CD4-positive, CD25-positive, alpha-beta regulatory T cell (primary cell): ENCODE data around the gene PRSS21. TPM values are rescaled to one million over a fixed set of nuclear protein-coding genes. Genes with fewer than 3 reads are reported as not detected.

Source experiments
- ATAC-seq, 2 donors: fragments of 150-1000 bp; cut with Tn5 transposase; one replicate each; pipeline ENCODE4 v1.10.0; 2021; ENCODE audit warnings: low read depth in 2 of 2, moderate number of reproducible peaks in 2 of 2, moderate library complexity in 1 of 2
- DNase-seq, 3 donors: peaks; one replicate each; pipeline versions ENCODE4 v3.0.0 to v3.0.0-alpha.2; 2012 to 2022; ENCODE audit warnings: mixed read lengths in 1 of 3
- H3K27ac ChIP-seq: one replicate; pipeline ENCODE4 v1.7.0; 2013; ENCODE audit warnings: mild to moderate bottlenecking, low read length; ENCODE audit not compliant: insufficient read depth, poor library complexity, severe bottlenecking
- H3K27me3 ChIP-seq: one replicate; pipeline ENCODE4 v1.7.0; 2013; ENCODE audit warnings: low read length; ENCODE audit not compliant: control insufficient read depth, insufficient read depth
- H3K36me3 ChIP-seq: one replicate; pipeline ENCODE4 v1.7.0; 2013; ENCODE audit warnings: mild to moderate bottlenecking, low read length, moderate library complexity; ENCODE audit not compliant: control insufficient read depth, insufficient read depth
- H3K4me1 ChIP-seq: 2 replicates; pipeline ENCODE4 v1.7.0; 2013; ENCODE audit warnings: mild to moderate bottlenecking, low read length; ENCODE audit not compliant: insufficient read depth, control insufficient read depth, poor library complexity, severe bottlenecking
- H3K4me3 ChIP-seq: one replicate; pipeline ENCODE4 v1.7.0; 2013; ENCODE audit warnings: low read depth, mild to moderate bottlenecking, low read length, moderate library complexity
- H3K9me3 ChIP-seq, 2 experiments: 1 replicate in 1 of 2; 2 replicates in 1 of 2; pipeline ENCODE4 v1.7.0; 2013; ENCODE audit warnings: low read length in 2 of 2, mild to moderate bottlenecking in 1 of 2, moderate library complexity in 1 of 2; ENCODE audit not compliant: control insufficient read depth in 2 of 2
- H3K27ac Mint-ChIP-seq, 3 donors: one replicate each; pipeline ENCODE4 v1.8.0; 2020 to 2022; ENCODE audit warnings: mild to moderate bottlenecking in 3 of 3, mixed read lengths in 3 of 3, moderate library complexity in 2 of 3
- H3K27me3 Mint-ChIP-seq: one replicate; pipeline ENCODE4 v1.8.0; 2022; ENCODE audit warnings: mild to moderate bottlenecking, mixed read lengths
- H3K36me3 Mint-ChIP-seq: one replicate; pipeline ENCODE4 v1.8.0; 2020; ENCODE audit warnings: mixed read lengths
- H3K4me1 Mint-ChIP-seq, 4 donors: one replicate each; pipeline ENCODE4 v1.8.0; 2020 to 2022; ENCODE audit warnings: mixed read lengths in 4 of 4, mild to moderate bottlenecking in 1 of 4
- H3K4me3 Mint-ChIP-seq, 4 donors: one replicate each; pipeline ENCODE4 v1.8.0; 2020 to 2022; ENCODE audit warnings: mild to moderate bottlenecking in 4 of 4, mixed read lengths in 4 of 4, moderate library complexity in 3 of 4
- H3K9me3 Mint-ChIP-seq, 7 donors: one replicate each; pipeline ENCODE4 v1.8.0; 2020 to 2022; ENCODE audit warnings: mixed read lengths in 7 of 7, mild to moderate bottlenecking in 3 of 7, moderate library complexity in 2 of 7
- polyA plus RNA-seq, 4 donors: library from polyadenylated mRNA; unstranded; fragments of 300-500 nt; fragmentation: Illumina TruSeq; gene quantifications; one replicate each; pipeline ENCODE4 v1.2.3, GENCODE V29; 2021
- total RNA-seq: library from RNA; stranded (reverse); gene quantifications from one replicate; pipeline ENCODE4 v1.2.3, GENCODE V29; 2022

The PRSS21 gene
- total and polyA plus RNA-seq, 5 donors from 2014 or later = 0.43 to 8.4 (median 4.1) TPM; not detected in 1

- peaks cover 4% of the 10 kb centered on the region for H3K27me3 Mint-ChIP-seq
- Histone ChIP-seq H3K4me3 (no peak within 1 kb of the TSS), H3K27ac (no peak within 1 kb of the TSS), H3K4me1 (no peaks in the 10 kb centered on the region), H3K9me3 (no peaks in the 10 kb centered on the region), H3K27me3 (no peaks in the 10 kb centered on the region), H3K36me3 (no peaks in the 10 kb centered on the region)
- peak in 1 of 3 donors; percentile 26 for DNase-seq
- ATAC-seq = no peak
- no peak within 1 kb of the TSS for H3K27ac Mint-ChIP-seq
- no peaks in the 10 kb centered on the region for H3K4me1 Mint-ChIP-seq
- no peak within 1 kb of the TSS for H3K4me3 Mint-ChIP-seq
- H3K9me3 Mint-ChIP-seq = peaks cover 0 to 1% (median 0%) of the 10 kb centered on the region in 7 donors
- no peaks in the 10 kb centered on the region for H3K36me3 Mint-ChIP-seq
Observed at GRCh38 chr16:2829501-2830354, 12.7 kb downstream of the PRSS21 start, which contains the start of gene ZG16B. ZG16B (plus strand) TSS chr16:2830303; CDS start chr16:2830442, 139 bp downstream.

GRCh38 chr16:2830355-2830695 is 13.3 kb downstream of the PRSS21 start:
- no peaks in the 10 kb centered on the region for H3K4me1 ChIP-seq
- no peaks in the 10 kb centered on the region for H3K36me3 ChIP-seq
- H3K9me3 ChIP-seq = no peaks in the 10 kb centered on the region
- Mint-ChIP-seq H3K9me3 (peaks cover 0 to 1% (median 0%) of the 10 kb centered on the region in 7 donors), H3K4me1 (no peaks in the 10 kb centered on the region), H3K36me3 (no peaks in the 10 kb centered on the region), H3K27ac (no peak overlapping the region), H3K4me3 (no peak overlapping the region), H3K27me3 (peaks cover 4% of the 10 kb centered on the region)
- H3K27me3 ChIP-seq = no peaks in the 10 kb centered on the region
- no peak overlapping the region for H3K4me3 ChIP-seq
- no peak overlapping the region for H3K27ac ChIP-seq
- no peak for DNase-seq
- ATAC-seq = no peak

GRCh38 chr16:2831203-2831602 is 14.2 kb downstream of the PRSS21 start:
- Mint-ChIP-seq H3K9me3 (peaks cover 0 to 3% (median 0%) of the 10 kb centered on the region in 7 donors), H3K27ac (no peak overlapping the region), H3K4me3 (no peak overlapping the region), H3K27me3 (peaks cover 4% of the 10 kb centered on the region), H3K4me1 (no peaks in the 10 kb centered on the region), H3K36me3 (no peaks in the 10 kb centered on the region)
- ATAC-seq (no peak), DNase-seq (no peak)
- no peaks in the 10 kb centered on the region for H3K9me3 ChIP-seq
- H3K36me3 ChIP-seq = no peaks in the 10 kb centered on the region
- no peaks in the 10 kb centered on the region for H3K4me1 ChIP-seq
- H3K27ac ChIP-seq = no peak overlapping the region
- no peak overlapping the region for H3K4me3 ChIP-seq
- H3K27me3 ChIP-seq = no peaks in the 10 kb centered on the region

- Histone ChIP-seq H3K27ac (no peak overlapping the region), H3K36me3 (no peaks in the 10 kb centered on the region), H3K4me3 (no peak overlapping the region), H3K27me3 (no peaks in the 10 kb centered on the region), H3K4me1 (no peaks in the 10 kb centered on the region), H3K9me3 (no peaks in the 10 kb centered on the region)
- peaks cover 14% of the 10 kb centered on the region for H3K27me3 Mint-ChIP-seq
- no peak overlapping the region for H3K4me3 Mint-ChIP-seq
- H3K27ac Mint-ChIP-seq = no peak overlapping the region
- peaks cover 0 to 3% (median 0%) of the 10 kb centered on the region in 7 donors for H3K9me3 Mint-ChIP-seq
- no peak for DNase-seq
- ATAC-seq = no peak
- no peaks in the 10 kb centered on the region for H3K36me3 Mint-ChIP-seq
- peaks cover 0 to 12% (median 6%) of the 10 kb centered on the region in 4 donors for H3K4me1 Mint-ChIP-seq
Observed at GRCh38 chr16:2833776-2834175, 16.7 kb downstream of the PRSS21 start.

GRCh38 chr16:2834968-2835367 is 17.9 kb downstream of the PRSS21 start:
- Histone ChIP-seq H3K4me3 (no peak overlapping the region), H3K27me3 (no peaks in the 10 kb centered on the region), H3K9me3 (no peaks in the 10 kb centered on the region), H3K36me3 (no peaks in the 10 kb centered on the region), H3K4me1 (peaks cover 2% of the 10 kb centered on the region), H3K27ac (no peak overlapping the region)
- peaks cover 0 to 17% (median 8%) of the 10 kb centered on the region in 4 donors for H3K4me1 Mint-ChIP-seq
- ATAC-seq (no peak), DNase-seq (no peak)
- peak overlapping the region in 1 of 3 donors; percentile 44 for H3K27ac Mint-ChIP-seq
- peaks cover 0 to 3% (median 0%) of the 10 kb centered on the region in 7 donors for H3K9me3 Mint-ChIP-seq
- peaks cover 14% of the 10 kb centered on the region for H3K27me3 Mint-ChIP-seq
- no peak overlapping the region for H3K4me3 Mint-ChIP-seq
- no peaks in the 10 kb centered on the region for H3K36me3 Mint-ChIP-seq

GRCh38 chr16:2835638-2836493 is 18.8 kb downstream of the PRSS21 start:
- ATAC-seq (no peak), DNase-seq (no peak)
- Mint-ChIP-seq H3K36me3 (no peaks in the 10 kb centered on the region), H3K27me3 (peaks cover 14% of the 10 kb centered on the region), H3K27ac (no peak overlapping the region), H3K9me3 (peaks cover 0 to 3% (median 0%) of the 10 kb centered on the region in 7 donors), H3K4me3 (peak overlapping the region in 1 of 4 donors; percentile 10), H3K4me1 (peaks cover 0 to 23% (median 8%) of the 10 kb centered on the region in 4 donors)
- Histone ChIP-seq H3K36me3 (no peaks in the 10 kb centered on the region), H3K9me3 (no peaks in the 10 kb centered on the region), H3K4me3 (no peak overlapping the region), H3K4me1 (peaks cover 10% of the 10 kb centered on the region), H3K27ac (no peak overlapping the region), H3K27me3 (no peaks in the 10 kb centered on the region)

- Histone ChIP-seq H3K36me3 (no peaks in the 10 kb centered on the region), H3K4me3 (no peak overlapping the region), H3K27me3 (no peaks in the 10 kb centered on the region), H3K27ac (no peak overlapping the region), H3K4me1 (peaks cover 20% of the 10 kb centered on the region), H3K9me3 (no peaks in the 10 kb centered on the region)
- H3K4me1 Mint-ChIP-seq = peaks cover 0 to 32% (median 9%) of the 10 kb centered on the region in 4 donors
- no peak for ATAC-seq
- no peaks in the 10 kb centered on the region for H3K36me3 Mint-ChIP-seq
- H3K27ac Mint-ChIP-seq = peak overlapping the region; percentile 59 to 85 (median 64)
- DNase-seq = no peak
- H3K4me3 Mint-ChIP-seq = no peak overlapping the region
- H3K9me3 Mint-ChIP-seq = peaks cover 0 to 3% (median 0%) of the 10 kb centered on the region in 7 donors
- peaks cover 14% of the 10 kb centered on the region for H3K27me3 Mint-ChIP-seq
Observed at GRCh38 chr16:2836646-2837508, 19.8 kb downstream of the PRSS21 start.
